ENCODE measurements around the gene MRPS21.

The MRPS21 gene

DNA sequence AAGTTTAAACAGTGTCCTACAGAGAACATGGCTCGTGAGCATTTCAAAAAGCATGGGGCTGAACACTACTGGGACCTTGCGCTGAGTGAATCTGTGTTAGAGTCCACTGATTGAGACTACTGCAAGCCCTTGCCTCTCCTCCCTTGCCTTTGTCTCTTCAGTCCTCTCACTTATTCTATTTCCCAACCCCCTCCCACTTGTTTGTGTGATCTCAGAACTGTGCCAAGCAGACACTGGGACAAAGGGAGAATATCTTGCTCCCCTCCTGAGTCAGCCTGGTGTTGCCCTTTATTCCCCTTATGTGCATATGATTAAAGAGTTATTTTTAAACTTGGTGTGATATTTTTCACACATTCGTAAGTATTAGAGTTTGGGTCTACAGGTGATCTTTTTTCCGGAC lies 59.2 kb downstream of the MRPS21 start:
- ChIA-PET POLR2A (ENCODE audit: low non-redundant PET) (no interaction called here), CTCF (interaction anchor here (0.8 kb wide), 1 partner anchor 12 kb away, joined by 3 read pairs; no protein-coding TSS in a partner anchor)
- H3K27ac ChIP-seq: no peak overlapping the region
- TF ChIP-seq, protein P1, sequence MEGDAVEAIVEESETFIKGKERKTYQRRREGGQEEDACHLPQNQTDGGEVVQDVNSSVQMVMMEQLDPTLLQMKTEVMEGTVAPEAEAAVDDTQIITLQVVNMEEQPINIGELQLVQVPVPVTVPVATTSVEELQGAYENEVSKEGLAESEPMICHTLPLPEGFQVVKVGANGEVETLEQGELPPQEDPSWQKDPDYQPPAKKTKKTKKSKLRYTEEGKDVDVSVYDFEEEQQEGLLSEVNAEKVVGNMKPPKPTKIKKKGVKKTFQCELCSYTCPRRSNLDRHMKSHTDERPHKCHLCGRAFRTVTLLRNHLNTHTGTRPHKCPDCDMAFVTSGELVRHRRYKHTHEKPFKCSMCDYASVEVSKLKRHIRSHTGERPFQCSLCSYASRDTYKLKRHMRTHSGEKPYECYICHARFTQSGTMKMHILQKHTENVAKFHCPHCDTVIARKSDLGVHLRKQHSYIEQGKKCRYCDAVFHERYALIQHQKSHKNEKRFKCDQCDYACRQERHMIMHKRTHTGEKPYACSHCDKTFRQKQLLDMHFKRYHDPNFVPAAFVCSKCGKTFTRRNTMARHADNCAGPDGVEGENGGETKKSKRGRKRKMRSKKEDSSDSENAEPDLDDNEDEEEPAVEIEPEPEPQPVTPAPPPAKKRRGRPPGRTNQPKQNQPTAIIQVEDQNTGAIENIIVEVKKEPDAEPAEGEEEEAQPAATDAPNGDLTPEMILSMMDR (conservative IDR thresholded peaks at IDR 0.05; ENCODE audit: low read depth): no peak
- DNase-seq (ENCODE audit: low spot score): no peak

Data from RWPE1 (cell line).